Measurements from ENCODE around the gene C21orf58.

DNA sequence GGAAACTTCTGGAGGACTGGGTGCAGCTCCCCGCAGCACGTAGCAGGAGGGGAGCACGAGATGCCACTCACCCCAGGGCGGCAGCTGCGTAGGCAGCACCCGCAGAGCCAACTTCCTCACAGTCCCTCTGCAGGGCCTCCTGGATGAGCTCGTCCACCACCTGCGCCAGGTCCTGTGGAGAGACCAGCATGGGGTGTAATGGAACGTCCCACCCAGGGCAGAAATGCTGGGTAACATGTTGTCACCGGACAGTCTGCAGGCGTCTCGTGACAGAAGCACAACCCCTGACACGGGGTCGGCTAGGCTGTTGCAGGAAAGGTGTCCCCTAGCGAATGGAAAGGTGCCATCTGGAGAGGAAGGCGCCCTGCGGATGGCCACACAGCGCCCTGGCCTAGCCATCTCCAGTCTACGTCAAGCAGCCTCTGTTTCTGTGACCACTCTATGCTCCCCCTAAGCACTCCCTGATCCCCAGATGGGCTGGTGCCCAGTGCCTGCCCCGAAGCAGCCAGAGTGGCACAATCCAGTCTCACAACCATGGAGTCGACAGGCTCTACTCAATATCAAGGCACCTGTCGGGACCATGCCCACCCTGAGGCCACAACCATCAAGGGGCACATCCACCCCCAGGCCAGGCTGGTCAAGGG, 59.5 kb downstream of the C21orf58 start:
- TF ChIP-seq, protein P1, sequence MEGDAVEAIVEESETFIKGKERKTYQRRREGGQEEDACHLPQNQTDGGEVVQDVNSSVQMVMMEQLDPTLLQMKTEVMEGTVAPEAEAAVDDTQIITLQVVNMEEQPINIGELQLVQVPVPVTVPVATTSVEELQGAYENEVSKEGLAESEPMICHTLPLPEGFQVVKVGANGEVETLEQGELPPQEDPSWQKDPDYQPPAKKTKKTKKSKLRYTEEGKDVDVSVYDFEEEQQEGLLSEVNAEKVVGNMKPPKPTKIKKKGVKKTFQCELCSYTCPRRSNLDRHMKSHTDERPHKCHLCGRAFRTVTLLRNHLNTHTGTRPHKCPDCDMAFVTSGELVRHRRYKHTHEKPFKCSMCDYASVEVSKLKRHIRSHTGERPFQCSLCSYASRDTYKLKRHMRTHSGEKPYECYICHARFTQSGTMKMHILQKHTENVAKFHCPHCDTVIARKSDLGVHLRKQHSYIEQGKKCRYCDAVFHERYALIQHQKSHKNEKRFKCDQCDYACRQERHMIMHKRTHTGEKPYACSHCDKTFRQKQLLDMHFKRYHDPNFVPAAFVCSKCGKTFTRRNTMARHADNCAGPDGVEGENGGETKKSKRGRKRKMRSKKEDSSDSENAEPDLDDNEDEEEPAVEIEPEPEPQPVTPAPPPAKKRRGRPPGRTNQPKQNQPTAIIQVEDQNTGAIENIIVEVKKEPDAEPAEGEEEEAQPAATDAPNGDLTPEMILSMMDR (IDR thresholded peaks at IDR 0.05), result no peak
- TF ChIP-seq POLR2A (IDR thresholded peaks at IDR 0.05) (no peak), EP300 (IDR thresholded peaks at IDR 0.05) (no peak)

Measured in sigmoid colon (tissue), 4 donors.